HCT116 (cell line): Measurements from ENCODE around the gene RASL10A. TPM values are rescaled to one million over a fixed set of nuclear protein-coding genes. Genes with fewer than 3 reads are reported as not detected.

ENCODE experiments used
- ATAC-seq: fragments of 200-7000 bp; cut with Tn5 transposase; 2 replicates; pipeline ENCODE4 v1.9.1; 2020; ENCODE audit warnings: mild to moderate bottlenecking, moderate library complexity
- BruUV-seq: library from RNA; stranded (reverse); fragments of 400-500 nt; replicated peaks from 2 replicates; lab custom pipeline; 2021; lab: Mats Ljungman, UMichigan
- CTCF ChIA-PET: fragments of 300-600 bp; sonication (Branson Sonifier 250); formaldehyde crosslinking; loops from one replicate; lab custom pipeline; 2021; ENCODE audit warnings: antibody characterized with exemption; lab: Charles Lee
- POLR2A ChIA-PET: fragments of 300-600, 350-600 bp; sonication (Branson Sonifier 250); formaldehyde crosslinking; loops from one replicate; lab custom pipeline; 2021; ENCODE audit warnings: antibody characterized with exemption; lab: Charles Lee
- RAD21 ChIA-PET, 2 experiments: fragments of 300-600 bp; sonication (Branson Sonifier 250); formaldehyde crosslinking; loops; one replicate each; lab custom pipeline; 2023; ENCODE audit warnings: low total read pairs in 2 of 2; ENCODE audit not compliant: uncharacterized antibody in 2 of 2, unreplicated experiment in 2 of 2, low non-redundant PET in 1 of 2; lab: Charles Lee
- DNase-seq: peaks from one replicate; pipeline ENCODE4 v3.0.0-alpha.2; 2010; ENCODE audit warnings: low read depth, low spot score
- H2AFZ ChIP-seq: fragments of 200-600 bp; shearing (Covaris generic), sonication (generic); 2 replicates; pipeline ENCODE4 v1.6.1; 2017; ENCODE audit warnings: low read depth, mixed run types, mixed read lengths, antibody characterized with exemption, low read length; ENCODE audit not compliant: poor library complexity, severe bottlenecking
- H3K27ac ChIP-seq: 2 replicates; pipeline ENCODE4 v1.5.1; 2012; ENCODE audit warnings: low read depth, low read length
- H3K27me3 ChIP-seq: fragments of 200-600 bp; sonication (generic); 2 replicates; pipeline ENCODE4 v1.6.1; 2016; ENCODE audit warnings: mixed run types, low read length, mixed read lengths; ENCODE audit not compliant: insufficient read depth
- H3K36me3 ChIP-seq, 2 experiments: fragments of 200-500 bp in 1 of 2; fragments of 200-600 bp in 1 of 2; sonication (Bioruptor generic) in 1 of 2; sonication (generic) in 1 of 2; 2 replicates each; pipeline versions ENCODE4 v1.5.1 to v1.6.1; 2014 to 2016; ENCODE audit warnings: low read length in 2 of 2, inconsistent platforms in 1 of 2, mixed read lengths in 1 of 2, mixed run types in 1 of 2; ENCODE audit not compliant: insufficient read depth in 2 of 2, control insufficient read depth in 1 of 2
- H3K4me1 ChIP-seq, 2 experiments: fragments of 200-600 bp in 1 of 2; sonication (generic) in 1 of 2; 2 replicates each; pipeline versions ENCODE4 v1.5.1 to v1.6.1; 2012 to 2017; ENCODE audit warnings: low read length in 2 of 2, inconsistent platforms in 1 of 2, mild to moderate bottlenecking in 1 of 2, mixed read lengths in 1 of 2, mixed run types in 1 of 2, moderate library complexity in 1 of 2; ENCODE audit not compliant: insufficient read depth in 2 of 2, control insufficient read depth in 1 of 2
- H3K4me2 ChIP-seq: fragments of 200-600 bp; sonication (generic); 2 replicates; pipeline ENCODE4 v1.6.1; 2017; ENCODE audit warnings: mixed run types, low read length, mixed read lengths
- H3K4me3 ChIP-seq, 2 experiments: fragments of 200-600 bp in 1 of 2; sonication (generic) in 1 of 2; replicated peaks in 1 of 2; 2 replicates each; pipeline ENCODE4 v1.5.1; 2011 to 2016; ENCODE audit warnings: low read length in 2 of 2, control low read depth in 1 of 2, low read depth in 1 of 2, mild to moderate bottlenecking in 1 of 2, mixed read lengths in 1 of 2, mixed run types in 1 of 2
- H3K79me2 ChIP-seq: fragments of 200-600 bp; sonication (generic); 2 replicates; pipeline ENCODE4 v1.6.1; 2017; ENCODE audit warnings: mild to moderate bottlenecking, mixed run types, low read length, moderate library complexity, mixed read lengths; ENCODE audit not compliant: insufficient read depth
- H3K9ac ChIP-seq: fragments of 200-600 bp; sonication (generic); 2 replicates; pipeline ENCODE4 v1.6.1; 2016; ENCODE audit warnings: low read length, mixed read lengths
- H3K9me2 ChIP-seq: fragments of 200-600 bp; sonication (generic), shearing (Covaris generic); 2 replicates; pipeline ENCODE4 v1.6.1; 2017; ENCODE audit warnings: mixed run types, mild to moderate bottlenecking, moderate library complexity; ENCODE audit not compliant: insufficient read depth
- H3K9me3 ChIP-seq, 2 experiments: fragments of 200-500 bp in 1 of 2; fragments of 200-600 bp in 1 of 2; sonication (Bioruptor generic) in 1 of 2; sonication (generic) in 1 of 2; 2 replicates each; pipeline ENCODE4 v1.6.1; 2014 to 2017; ENCODE audit warnings: low read length in 2 of 2, mixed read lengths in 2 of 2, inconsistent platforms in 1 of 2, low read depth in 1 of 2, mild to moderate bottlenecking in 1 of 2, mixed run types in 1 of 2, moderate library complexity in 1 of 2; ENCODE audit not compliant: control insufficient read depth in 1 of 2, insufficient read depth in 1 of 2
- H4K20me1 ChIP-seq: fragments of 200-600 bp; sonication (generic), shearing (Covaris generic); 2 replicates; pipeline ENCODE4 v1.6.1; 2017; ENCODE audit warnings: mixed run types, mild to moderate bottlenecking, moderate library complexity; ENCODE audit not compliant: insufficient read depth
- CEBPB ChIP-seq: IDR thresholded peaks from 2 replicates; pipeline ENCODE4 v1.6.1; 2012; ENCODE audit warnings: low read depth
- EGR1 ChIP-seq: IDR thresholded peaks from 2 replicates; pipeline ENCODE4 v1.6.1; 2012; ENCODE audit warnings: low read depth
- EZH2 ChIP-seq: fragments of 200-600 bp; sonication (generic); IDR thresholded peaks from 2 replicates; pipeline ENCODE4 v1.6.1; 2017; ENCODE audit warnings: antibody characterized with exemption, mixed run types
- POLR2A ChIP-seq: IDR thresholded peaks from 2 replicates; pipeline ENCODE4 v1.7.0; 2011; ENCODE audit warnings: borderline replicate concordance; ENCODE audit not compliant: insufficient read depth, insufficient read length; ENCODE audit errors: extremely low read depth
- POLR2AphosphoS5 ChIP-seq: IDR thresholded peaks from 2 replicates; pipeline ENCODE4 v1.6.1; 2011; ENCODE audit warnings: mild to moderate bottlenecking, low read depth, low read length, moderate library complexity
- YY1 ChIP-seq: IDR thresholded peaks from 2 replicates; pipeline ENCODE4 v1.6.1; 2011; ENCODE audit warnings: low read length, low read depth, moderate library complexity, mild to moderate bottlenecking; ENCODE audit not compliant: insufficient replicate concordance; ENCODE audit errors: extremely low read depth
- ZNF274 ChIP-seq: fragments of 200-500 bp; sonication (Bioruptor generic); IDR thresholded peaks from 2 replicates; pipeline ENCODE4 v1.6.1; 2014; ENCODE audit warnings: mild to moderate bottlenecking, low read depth, low read length, inconsistent platforms
- intact Hi-C: fragments of 100-400 bp; cut with micrococcal nuclease; formaldehyde crosslinking; loops from 2 replicates; pipeline ENCODE4 v1.10.0; 2022
- total RNA-seq: library from RNA; stranded (reverse); gene quantifications from one replicate; pipeline ENCODE4 v1.2.1, GENCODE V29; 2021; ENCODE audit not compliant: unreplicated experiment
- TF ChIP-seq, protein P1 (sequence below): IDR thresholded peaks from 2 replicates; pipeline ENCODE4 v1.6.1; 2012
- TF ChIP-seq, protein P2 (sequence below): IDR thresholded peaks from 2 replicates; pipeline ENCODE4 v1.6.1; 2012; ENCODE audit warnings: low read depth
- TF ChIP-seq, protein P3 (sequence below): IDR thresholded peaks from 2 replicates; pipeline ENCODE4 v1.6.1; 2012
- TF ChIP-seq, protein P4 (sequence below), 3 experiments: fragments of 200-600 bp in 1 of 3; sonication (generic) in 1 of 3; IDR thresholded peaks in 2 of 3; conservative IDR thresholded peaks in 1 of 3; 2 replicates each; pipeline ENCODE4 v1.5.1; 2012 to 2017; ENCODE audit warnings: low read depth in 2 of 3, low read length in 2 of 3, antibody characterized with exemption in 1 of 3, borderline replicate concordance in 1 of 3, control low read depth in 1 of 3, mild to moderate bottlenecking in 1 of 3, mixed read lengths in 1 of 3, mixed run types in 1 of 3, moderate library complexity in 1 of 3; ENCODE audit not compliant: insufficient read depth in 1 of 3

Gene RASL10A
- total RNA-seq, 1 experiment from 2014 or later = 0.96 TPM

DNA sequence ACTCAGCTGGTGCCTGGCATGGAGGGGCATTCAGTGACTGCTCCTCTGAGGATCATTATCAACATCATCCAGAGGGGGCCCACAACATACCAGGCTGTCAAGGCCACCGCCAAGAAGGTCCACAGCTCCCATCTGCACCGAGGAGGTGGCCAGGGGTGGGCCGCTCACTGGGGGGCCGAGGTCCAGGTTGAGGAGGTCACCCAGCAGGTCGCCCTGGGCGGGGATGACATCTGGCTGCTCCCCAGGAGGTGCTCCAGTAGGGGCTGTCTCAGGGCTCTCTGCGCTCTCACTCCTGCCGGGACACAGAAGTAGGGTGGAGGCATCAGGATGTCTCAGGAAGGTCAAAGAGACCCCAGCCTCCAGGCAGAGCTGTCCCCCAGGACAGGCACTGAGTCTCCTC is 25.1 kb upstream of the RASL10A start:
- Histone ChIP-seq H3K36me3 (peaks cover 16 to 25% of the 10 kb centered on the region in 2 experiments), H3K4me2 (no peak overlapping the region), H3K27ac (no peak overlapping the region), H3K79me2 (no peaks in the 10 kb centered on the region), H3K27me3 (no peaks in the 10 kb centered on the region), H3K4me1 (peaks cover 24 to 27% of the 10 kb centered on the region in 2 experiments), H4K20me1 (no peaks in the 10 kb centered on the region; the same call in 1 of the 2 replicates), H3K9me2 (no peaks in the 10 kb centered on the region), H3K9ac (no peak overlapping the region), H3K4me3 (no peak overlapping the region), H3K9me3 (no peaks in the 10 kb centered on the region), H2AFZ (no peak overlapping the region)
- no TSS peak for BruUV-seq
- DNase-seq (no peak), ATAC-seq (no peak)
- TF ChIP-seq CEBPB = no peak
- no peak for TF ChIP-seq YY1
- TF ChIP-seq ZNF274 = no peak
- TF ChIP-seq EGR1 = no peak
- no peak for TF ChIP-seq POLR2A
- TF ChIP-seq EZH2 = no peak
- TF ChIP-seq POLR2AphosphoS5 = no peak
- TF ChIP-seq, protein P1, sequence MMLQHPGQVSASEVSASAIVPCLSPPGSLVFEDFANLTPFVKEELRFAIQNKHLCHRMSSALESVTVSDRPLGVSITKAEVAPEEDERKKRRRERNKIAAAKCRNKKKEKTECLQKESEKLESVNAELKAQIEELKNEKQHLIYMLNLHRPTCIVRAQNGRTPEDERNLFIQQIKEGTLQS = no peak
- TF ChIP-seq, protein P2, sequence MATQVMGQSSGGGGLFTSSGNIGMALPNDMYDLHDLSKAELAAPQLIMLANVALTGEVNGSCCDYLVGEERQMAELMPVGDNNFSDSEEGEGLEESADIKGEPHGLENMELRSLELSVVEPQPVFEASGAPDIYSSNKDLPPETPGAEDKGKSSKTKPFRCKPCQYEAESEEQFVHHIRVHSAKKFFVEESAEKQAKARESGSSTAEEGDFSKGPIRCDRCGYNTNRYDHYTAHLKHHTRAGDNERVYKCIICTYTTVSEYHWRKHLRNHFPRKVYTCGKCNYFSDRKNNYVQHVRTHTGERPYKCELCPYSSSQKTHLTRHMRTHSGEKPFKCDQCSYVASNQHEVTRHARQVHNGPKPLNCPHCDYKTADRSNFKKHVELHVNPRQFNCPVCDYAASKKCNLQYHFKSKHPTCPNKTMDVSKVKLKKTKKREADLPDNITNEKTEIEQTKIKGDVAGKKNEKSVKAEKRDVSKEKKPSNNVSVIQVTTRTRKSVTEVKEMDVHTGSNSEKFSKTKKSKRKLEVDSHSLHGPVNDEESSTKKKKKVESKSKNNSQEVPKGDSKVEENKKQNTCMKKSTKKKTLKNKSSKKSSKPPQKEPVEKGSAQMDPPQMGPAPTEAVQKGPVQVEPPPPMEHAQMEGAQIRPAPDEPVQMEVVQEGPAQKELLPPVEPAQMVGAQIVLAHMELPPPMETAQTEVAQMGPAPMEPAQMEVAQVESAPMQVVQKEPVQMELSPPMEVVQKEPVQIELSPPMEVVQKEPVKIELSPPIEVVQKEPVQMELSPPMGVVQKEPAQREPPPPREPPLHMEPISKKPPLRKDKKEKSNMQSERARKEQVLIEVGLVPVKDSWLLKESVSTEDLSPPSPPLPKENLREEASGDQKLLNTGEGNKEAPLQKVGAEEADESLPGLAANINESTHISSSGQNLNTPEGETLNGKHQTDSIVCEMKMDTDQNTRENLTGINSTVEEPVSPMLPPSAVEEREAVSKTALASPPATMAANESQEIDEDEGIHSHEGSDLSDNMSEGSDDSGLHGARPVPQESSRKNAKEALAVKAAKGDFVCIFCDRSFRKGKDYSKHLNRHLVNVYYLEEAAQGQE = no peak
- TF ChIP-seq, protein P3, sequence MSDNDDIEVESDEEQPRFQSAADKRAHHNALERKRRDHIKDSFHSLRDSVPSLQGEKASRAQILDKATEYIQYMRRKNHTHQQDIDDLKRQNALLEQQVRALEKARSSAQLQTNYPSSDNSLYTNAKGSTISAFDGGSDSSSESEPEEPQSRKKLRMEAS = no peak
- TF ChIP-seq, protein P4, sequence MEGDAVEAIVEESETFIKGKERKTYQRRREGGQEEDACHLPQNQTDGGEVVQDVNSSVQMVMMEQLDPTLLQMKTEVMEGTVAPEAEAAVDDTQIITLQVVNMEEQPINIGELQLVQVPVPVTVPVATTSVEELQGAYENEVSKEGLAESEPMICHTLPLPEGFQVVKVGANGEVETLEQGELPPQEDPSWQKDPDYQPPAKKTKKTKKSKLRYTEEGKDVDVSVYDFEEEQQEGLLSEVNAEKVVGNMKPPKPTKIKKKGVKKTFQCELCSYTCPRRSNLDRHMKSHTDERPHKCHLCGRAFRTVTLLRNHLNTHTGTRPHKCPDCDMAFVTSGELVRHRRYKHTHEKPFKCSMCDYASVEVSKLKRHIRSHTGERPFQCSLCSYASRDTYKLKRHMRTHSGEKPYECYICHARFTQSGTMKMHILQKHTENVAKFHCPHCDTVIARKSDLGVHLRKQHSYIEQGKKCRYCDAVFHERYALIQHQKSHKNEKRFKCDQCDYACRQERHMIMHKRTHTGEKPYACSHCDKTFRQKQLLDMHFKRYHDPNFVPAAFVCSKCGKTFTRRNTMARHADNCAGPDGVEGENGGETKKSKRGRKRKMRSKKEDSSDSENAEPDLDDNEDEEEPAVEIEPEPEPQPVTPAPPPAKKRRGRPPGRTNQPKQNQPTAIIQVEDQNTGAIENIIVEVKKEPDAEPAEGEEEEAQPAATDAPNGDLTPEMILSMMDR (IDR thresholded peaks at IDR 0.05 in 2 of 3, conservative IDR thresholded peaks at IDR 0.05 in 1 of 3; ENCODE audit: borderline replicate concordance in 1 of 3, insufficient read depth in 1 of 3, low read depth in 2 of 3, low read length in 2 of 3) = no peak
- RAD21 ChIA-PET = no interaction called here
- POLR2A ChIA-PET = no interaction called here
- intact Hi-C loops = no loop called here
- CTCF ChIA-PET = no interaction called here
